WERI-Rb-1 (cell line): ENCODE results near the gene TLX1.
"Not testable (repeated sequence)": the region's sequence is repeated elsewhere in the genome, so short reads cannot be mapped to it uniquely, and the experiment has no call there.

Source experiments
- DNase-seq: peaks from one replicate; pipeline ENCODE4 v3.0.0-alpha.2; 2020
- H3K27ac ChIP-seq: fragments of 250-450 bp; sonication (Bioruptor Pico); 2 replicates; pipeline ENCODE4 v1.5.1; 2020; ENCODE audit warnings: mild to moderate bottlenecking, moderate library complexity
- H3K27me3 ChIP-seq: fragments of 250-450 bp; sonication (Bioruptor Pico); 2 replicates; pipeline ENCODE4 v1.5.1; 2021; ENCODE audit warnings: mild to moderate bottlenecking, low read depth, moderate library complexity; ENCODE audit not compliant: insufficient read depth, severe bottlenecking
- H3K36me3 ChIP-seq: fragments of 250-450 bp; sonication (Bioruptor Pico); 2 replicates; pipeline ENCODE4 v1.5.1; 2020; ENCODE audit warnings: mild to moderate bottlenecking, moderate library complexity
- H3K4me3 ChIP-seq: 2 replicates; pipeline ENCODE4 v1.5.1; 2011; ENCODE audit warnings: low read depth, mild to moderate bottlenecking, control low read depth, low read length
- H3K9me3 ChIP-seq: fragments of 250-450 bp; sonication (Bioruptor Pico); 2 replicates; pipeline ENCODE4 v1.5.1; 2021; ENCODE audit warnings: mild to moderate bottlenecking, moderate library complexity; ENCODE audit not compliant: severe bottlenecking
- CTCF ChIP-seq: IDR thresholded peaks from 2 replicates; pipeline ENCODE4 v1.5.1; 2011; ENCODE audit warnings: low read depth, mild to moderate bottlenecking, control low read depth, inconsistent platforms, low read length

TLX1 gene

GRCh38 chr10:101146392-101147251, 15.5 kb downstream of the TLX1 start:
- Histone ChIP-seq H3K27me3 (no peaks in the 10 kb centered on the region), H3K36me3 (no peaks in the 10 kb centered on the region), H3K9me3 (peaks cover 2% of the 10 kb centered on the region), H3K4me3 (no peak overlapping the region), H3K27ac (no peak overlapping the region)
- no peak for DNase-seq
- TF ChIP-seq CTCF = no peak

GRCh38 chr10:101151395-101151794, 20.3 kb downstream of the TLX1 start:
- Histone ChIP-seq H3K4me3 (no peak overlapping the region), H3K36me3 (no peaks in the 10 kb centered on the region), H3K27ac (no peak overlapping the region), H3K9me3 (peaks cover 2% of the 10 kb centered on the region), H3K27me3 (no peaks in the 10 kb centered on the region)
- no peak for TF ChIP-seq CTCF
- no peak for DNase-seq

GRCh38 chr10:101152316-101152715, 21.2 kb downstream of the TLX1 start:
- Histone ChIP-seq H3K27ac (no peak overlapping the region), H3K4me3 (no peak overlapping the region), H3K36me3 (no peaks in the 10 kb centered on the region), H3K9me3 (peaks cover 2% of the 10 kb centered on the region), H3K27me3 (no peaks in the 10 kb centered on the region)
- no peak for TF ChIP-seq CTCF
- no peak for DNase-seq

- H3K4me3 ChIP-seq, DNase-seq, H3K36me3 ChIP-seq, H3K27me3 ChIP-seq, H3K27ac ChIP-seq, H3K9me3 ChIP-seq: not testable (repeated sequence)
These were observed 23.4 kb downstream of the TLX1 start for GRCh38 chr10:101154506-101154905.

GRCh38 chr10:101155896-101156295, 24.8 kb downstream of the TLX1 start:
- no peaks in the 10 kb centered on the region for H3K27me3 ChIP-seq
- no peaks in the 10 kb centered on the region for H3K36me3 ChIP-seq
- no peak for TF ChIP-seq CTCF
- no peaks in the 10 kb centered on the region for H3K9me3 ChIP-seq
- no peak overlapping the region for H3K27ac ChIP-seq
- no peak overlapping the region for H3K4me3 ChIP-seq
- no peak for DNase-seq

GRCh38 chr10:101157756-101158458, 26.8 kb downstream of the TLX1 start:
- H3K9me3 ChIP-seq = no peaks in the 10 kb centered on the region
- H3K27ac ChIP-seq = no peak overlapping the region
- H3K36me3 ChIP-seq = no peaks in the 10 kb centered on the region
- no peak for TF ChIP-seq CTCF
- no peaks in the 10 kb centered on the region for H3K27me3 ChIP-seq
- no peak for DNase-seq
- H3K4me3 ChIP-seq = no peak overlapping the region
